AG09319 (cell line): ENCODE results near the gene TATDN2.
A peak's percentile ranks its signal among the peaks of the same experiment; 100 is the strongest.
"Not testable (repeated sequence)": the region's sequence is repeated elsewhere in the genome, so short reads cannot be mapped to it uniquely, and the experiment has no call there.

Experiments used
- DNase-seq: peaks from one replicate; pipeline ENCODE4 v3.0.0-alpha.2; 2010; ENCODE audit warnings: low read depth; ENCODE audit errors: extremely low read depth
- CTCF ChIP-seq: IDR thresholded peaks from 2 replicates; pipeline ENCODE4 v1.5.1; 2011; ENCODE audit warnings: low read depth, mild to moderate bottlenecking, inconsistent platforms, low read length, moderate library complexity

The TATDN2 gene

GRCh38 chr3:10292505-10293419, 44.5 kb downstream of the TATDN2 start, which contains the start of gene GHRL:
Gene GHRL, minus strand, starts transcription at chr3:10292947. Its CDS starts 2,767 bp downstream, at chr3:10290180.
- no peak for DNase-seq
- TF ChIP-seq CTCF, result no peak

GRCh38 chr3:10294030-10294586, 45.8 kb downstream of the TATDN2 start:
- DNase-seq, result no peak
- no peak for TF ChIP-seq CTCF

- not testable (repeated sequence) for DNase-seq
Observed at GRCh38 chr3:10298064-10298463, 49.8 kb downstream of the TATDN2 start.

- no peak for DNase-seq
- TF ChIP-seq CTCF, result peak; percentile 19
Observed at GRCh38 chr3:10299175-10299574, 50.9 kb downstream of the TATDN2 start.

GRCh38 chr3:10299679-10300078, 51.4 kb downstream of the TATDN2 start:
- no peak for DNase-seq
- no peak for TF ChIP-seq CTCF

- no peak for DNase-seq
- no peak for TF ChIP-seq CTCF
Observed at GRCh38 chr3:10300087-10300486, 51.8 kb downstream of the TATDN2 start.

- TF ChIP-seq CTCF, result no peak
- DNase-seq, result no peak
Observed at GRCh38 chr3:10303105-10303504, 54.8 kb downstream of the TATDN2 start.

GRCh38 chr3:10303785-10304184, 55.5 kb downstream of the TATDN2 start:
- no peak for DNase-seq
- TF ChIP-seq CTCF, result no peak
